ENCODE data around the gene MERTK.
A peak's percentile ranks its signal among the peaks of the same experiment; 100 is the strongest.

MERTK gene

GRCh38 chr2:112031473-112032223 lies 133.2 kb downstream of the MERTK start:
- peak; percentile 59 for DNase-seq
- Histone ChIP-seq H3K4me3 (ENCODE audit: low read depth, low read length) (no peak overlapping the region), H3K27me3 (ENCODE audit: insufficient read depth, low read depth, severe bottlenecking) (no peaks in the 10 kb centered on the region), H3K27ac (peak overlapping the region; percentile 70), H3K9me3 (ENCODE audit: severe bottlenecking) (peaks cover 5% of the 10 kb centered on the region), H3K36me3 (no peaks in the 10 kb centered on the region)
- no peak for TF ChIP-seq CTCF (IDR thresholded peaks at IDR 0.05; ENCODE audit: low read depth, low read length)

DNA sequence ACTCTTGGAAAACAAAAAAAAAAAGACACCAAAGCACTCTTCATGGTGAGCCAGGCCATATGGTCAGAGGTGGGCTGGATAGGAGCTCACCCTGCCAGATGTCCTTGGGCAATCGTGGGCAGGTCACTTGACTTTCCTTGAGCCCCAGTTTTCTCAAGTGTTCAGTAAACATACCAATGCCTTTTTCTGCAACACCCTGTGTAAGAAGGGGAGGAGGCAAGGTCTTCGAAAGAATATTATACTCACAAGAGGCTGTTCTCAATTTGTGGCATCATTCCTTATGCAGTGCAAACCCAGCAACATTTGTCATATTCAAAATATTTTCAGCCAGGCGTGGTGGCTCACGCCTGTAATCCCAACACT lies 133.8 kb downstream of the MERTK start:
- H3K36me3 ChIP-seq, result no peaks in the 10 kb centered on the region
- TF ChIP-seq CTCF (IDR thresholded peaks at IDR 0.05; ENCODE audit: low read depth, low read length), result no peak
- peak overlapping the region; percentile 70 for H3K27ac ChIP-seq
- peak; percentile 61 for DNase-seq
- no peak overlapping the region for H3K4me3 ChIP-seq (ENCODE audit: low read depth, low read length)
- H3K9me3 ChIP-seq (ENCODE audit: severe bottlenecking), result peaks cover 9% of the 10 kb centered on the region
- H3K27me3 ChIP-seq (ENCODE audit: insufficient read depth, low read depth, severe bottlenecking), result no peaks in the 10 kb centered on the region

GRCh38 chr2:112032689-112033465 lies 134.5 kb downstream of the MERTK start:
- Histone ChIP-seq H3K4me3 (ENCODE audit: low read depth, low read length) (no peak overlapping the region), H3K27me3 (ENCODE audit: insufficient read depth, low read depth, severe bottlenecking) (no peaks in the 10 kb centered on the region), H3K9me3 (ENCODE audit: severe bottlenecking) (peaks cover 11% of the 10 kb centered on the region), H3K27ac (peak overlapping the region; percentile 70), H3K36me3 (no peaks in the 10 kb centered on the region)
- DNase-seq, result no peak
- TF ChIP-seq CTCF (IDR thresholded peaks at IDR 0.05; ENCODE audit: low read depth, low read length), result no peak

DNA sequence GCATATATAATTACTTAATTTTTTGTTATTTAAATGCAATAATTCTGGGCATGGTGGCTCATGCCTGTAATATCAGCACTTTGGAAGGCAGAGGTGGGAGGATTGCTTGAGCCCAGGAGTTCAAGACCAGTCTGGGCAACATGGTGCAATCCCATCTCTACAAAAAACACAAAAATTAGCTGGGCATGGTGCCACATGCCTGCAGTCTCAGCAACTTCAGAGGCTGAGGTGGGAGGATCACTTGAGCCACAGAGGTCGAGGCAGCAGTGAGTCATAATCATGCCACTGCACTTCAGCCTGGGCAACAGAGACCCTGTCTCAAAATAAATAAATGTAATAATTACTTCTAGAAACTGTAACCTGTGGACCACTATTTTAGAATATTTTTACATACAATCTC lies 135.2 kb downstream of the MERTK start:
- H3K36me3 ChIP-seq, result no peaks in the 10 kb centered on the region

DNA sequence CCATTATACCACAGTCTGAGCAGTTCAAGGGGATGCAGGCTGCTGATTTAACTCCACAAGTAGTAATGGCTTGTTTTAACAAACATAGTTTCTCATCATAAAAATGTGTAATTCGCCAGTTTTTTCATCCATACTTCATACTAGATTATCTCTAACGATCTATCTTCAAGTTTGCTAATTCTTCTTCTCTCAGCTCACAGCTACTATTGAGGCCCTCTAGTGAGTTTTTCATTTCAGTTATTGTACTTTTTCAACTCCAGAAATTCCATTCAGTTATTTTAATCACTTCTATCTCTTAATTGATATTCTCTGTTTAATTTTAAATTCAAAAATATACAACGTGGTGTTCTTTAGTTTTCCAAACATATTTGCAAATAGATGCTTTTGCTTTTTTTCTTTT lies 136.5 kb downstream of the MERTK start:
- no peak for DNase-seq
- no peak overlapping the region for H3K4me3 ChIP-seq (ENCODE audit: low read depth, low read length)
- TF ChIP-seq CTCF (IDR thresholded peaks at IDR 0.05; ENCODE audit: low read depth, low read length), result no peak
- no peak overlapping the region for H3K27ac ChIP-seq
- peaks cover 11% of the 10 kb centered on the region for H3K9me3 ChIP-seq (ENCODE audit: severe bottlenecking)
- no peaks in the 10 kb centered on the region for H3K36me3 ChIP-seq
- H3K27me3 ChIP-seq (ENCODE audit: insufficient read depth, low read depth, severe bottlenecking), result no peaks in the 10 kb centered on the region

More for the DNA sequence above, 135.2 kb downstream of the MERTK start:
- Histone ChIP-seq H3K27ac (no peak overlapping the region), H3K9me3 (ENCODE audit: severe bottlenecking) (peaks cover 11% of the 10 kb centered on the region), H3K27me3 (ENCODE audit: insufficient read depth, low read depth, severe bottlenecking) (no peaks in the 10 kb centered on the region), H3K4me3 (ENCODE audit: low read depth, low read length) (no peak overlapping the region)
- TF ChIP-seq CTCF (IDR thresholded peaks at IDR 0.05; ENCODE audit: low read depth, low read length), result no peak
- no peak for DNase-seq
